CD8-positive, alpha-beta memory T cell (primary cell): Measurements from ENCODE around the gene CCDC8. TPM values are rescaled to one million over a fixed set of nuclear protein-coding genes. Genes with fewer than 3 reads are reported as not detected.

Source experiments
- CTCF ChIA-PET: fragments of 350-600 bp; sonication (Branson Sonifier 250); formaldehyde crosslinking; loops from one replicate; lab custom pipeline; 2021; ENCODE audit warnings: antibody characterized with exemption; lab: Charles Lee
- POLR2A ChIA-PET: fragments of 350-600 bp; sonication (Branson Sonifier 250); formaldehyde crosslinking; loops from one replicate; lab custom pipeline; 2021; ENCODE audit warnings: antibody characterized with exemption; lab: Charles Lee
- DNase-seq, 5 donors: peaks; one replicate each; pipeline versions ENCODE4 v3.0.0 to v3.0.0-alpha.2; 2020 to 2022; ENCODE audit warnings: mixed read lengths in 1 of 5
- H3K27ac ChIP-seq: one replicate; pipeline ENCODE4 v1.7.0; 2013; ENCODE audit warnings: low read depth, mild to moderate bottlenecking, low read length, moderate library complexity
- H3K27me3 ChIP-seq: 2 replicates; pipeline ENCODE4 v1.7.0; 2013; ENCODE audit warnings: low read length, mild to moderate bottlenecking; ENCODE audit not compliant: insufficient read depth, poor library complexity, severe bottlenecking
- H3K36me3 ChIP-seq: 2 replicates; pipeline ENCODE4 v1.7.0; 2013; ENCODE audit warnings: mild to moderate bottlenecking, low read length, moderate library complexity; ENCODE audit not compliant: insufficient read depth
- H3K4me1 ChIP-seq: 2 replicates; pipeline ENCODE4 v1.7.0; 2013; ENCODE audit warnings: mild to moderate bottlenecking, low read length, moderate library complexity; ENCODE audit not compliant: insufficient read depth
- H3K4me3 ChIP-seq: 2 replicates; pipeline ENCODE4 v1.7.0; 2013; ENCODE audit warnings: mild to moderate bottlenecking, low read length
- H3K9me3 ChIP-seq: 2 replicates; pipeline ENCODE4 v1.7.0; 2013; ENCODE audit warnings: mild to moderate bottlenecking, low read length
- H3K27ac Mint-ChIP-seq, 8 donors: one replicate each; pipeline ENCODE4 v1.8.0; 2020 to 2021; ENCODE audit warnings: mixed read lengths in 8 of 8, mild to moderate bottlenecking in 6 of 8, inconsistent platforms in 3 of 8, moderate library complexity in 3 of 8
- H3K27me3 Mint-ChIP-seq, 2 donors: one replicate each; pipeline ENCODE4 v1.8.0; 2020 to 2021; ENCODE audit warnings: mixed read lengths in 2 of 2, mild to moderate bottlenecking in 1 of 2, moderate library complexity in 1 of 2
- H3K36me3 Mint-ChIP-seq, 3 donors: one replicate each; pipeline ENCODE4 v1.8.0; 2020 to 2021; ENCODE audit warnings: mixed read lengths in 3 of 3, inconsistent platforms in 1 of 3, mild to moderate bottlenecking in 1 of 3
- H3K4me1 Mint-ChIP-seq, 3 donors: one replicate each; pipeline ENCODE4 v1.8.0; 2020 to 2021; ENCODE audit warnings: mixed read lengths in 3 of 3, inconsistent platforms in 1 of 3, mild to moderate bottlenecking in 1 of 3
- H3K4me3 Mint-ChIP-seq, 7 donors: one replicate each; pipeline ENCODE4 v1.8.0; 2020 to 2021; ENCODE audit warnings: mixed read lengths in 7 of 7, mild to moderate bottlenecking in 6 of 7, moderate library complexity in 4 of 7, inconsistent platforms in 2 of 7
- H3K9me3 Mint-ChIP-seq, 5 donors: one replicate each; pipeline ENCODE4 v1.8.0; 2020 to 2022; ENCODE audit warnings: mixed read lengths in 5 of 5, mild to moderate bottlenecking in 3 of 5, moderate library complexity in 2 of 5, inconsistent platforms in 1 of 5
- polyA plus RNA-seq: library from polyadenylated mRNA; unstranded; fragments of 300-500 nt; fragmentation: Illumina TruSeq; gene quantifications from one replicate; pipeline ENCODE4 v1.2.3, GENCODE V29; 2021
- total RNA-seq, 2 experiments: library from RNA; stranded (reverse); gene quantifications; one replicate each; pipeline ENCODE4 v1.2.3, GENCODE V29; 2021

CCDC8 gene
- total and polyA plus RNA-seq, 3 experiments from 2014 or later, result not detected

GRCh38 chr19:46374536-46375475, 38.6 kb downstream of the CCDC8 start:
- POLR2A ChIA-PET, result no interaction called here
- CTCF ChIA-PET, result no interaction called here
- no peak for DNase-seq
- peaks cover 0 to 58% (median 9%) of the 10 kb centered on the region in 3 donors for H3K36me3 Mint-ChIP-seq
- H3K9me3 Mint-ChIP-seq, result no peaks in the 10 kb centered on the region
- no peaks in the 10 kb centered on the region for H3K9me3 ChIP-seq
- H3K27ac Mint-ChIP-seq, result no peak overlapping the region
- no peak overlapping the region for H3K27ac ChIP-seq
- H3K36me3 ChIP-seq, result peaks cover 22% of the 10 kb centered on the region
- H3K4me3 ChIP-seq, result no peak overlapping the region
- no peaks in the 10 kb centered on the region for H3K27me3 ChIP-seq
- peaks cover 14 to 17% (median 16%) of the 10 kb centered on the region in 3 donors for H3K4me1 Mint-ChIP-seq
- H3K4me3 Mint-ChIP-seq, result no peak overlapping the region
- no peaks in the 10 kb centered on the region for H3K27me3 Mint-ChIP-seq
- peaks cover 17% of the 10 kb centered on the region for H3K4me1 ChIP-seq

GRCh38 chr19:46373491-46374359, 39.6 kb downstream of the CCDC8 start:
- H3K9me3 Mint-ChIP-seq, result no peaks in the 10 kb centered on the region
- H3K4me3 Mint-ChIP-seq, result no peak overlapping the region
- H3K27me3 ChIP-seq, result no peaks in the 10 kb centered on the region
- H3K4me1 Mint-ChIP-seq, result peaks cover 16 to 22% (median 17%) of the 10 kb centered on the region in 3 donors
- H3K27ac Mint-ChIP-seq, result peak overlapping the region in 2 of 8 donors; percentile 55 to 77
- no peaks in the 10 kb centered on the region for H3K9me3 ChIP-seq
- peaks cover 0 to 52% (median 9%) of the 10 kb centered on the region in 3 donors for H3K36me3 Mint-ChIP-seq
- ChIA-PET CTCF (no interaction called here), POLR2A (no interaction called here)
- peaks cover 17% of the 10 kb centered on the region for H3K4me1 ChIP-seq
- H3K27ac ChIP-seq, result no peak overlapping the region
- H3K27me3 Mint-ChIP-seq, result no peaks in the 10 kb centered on the region
- peaks cover 22% of the 10 kb centered on the region for H3K36me3 ChIP-seq
- no peak overlapping the region for H3K4me3 ChIP-seq
- DNase-seq, result no peak

DNA sequence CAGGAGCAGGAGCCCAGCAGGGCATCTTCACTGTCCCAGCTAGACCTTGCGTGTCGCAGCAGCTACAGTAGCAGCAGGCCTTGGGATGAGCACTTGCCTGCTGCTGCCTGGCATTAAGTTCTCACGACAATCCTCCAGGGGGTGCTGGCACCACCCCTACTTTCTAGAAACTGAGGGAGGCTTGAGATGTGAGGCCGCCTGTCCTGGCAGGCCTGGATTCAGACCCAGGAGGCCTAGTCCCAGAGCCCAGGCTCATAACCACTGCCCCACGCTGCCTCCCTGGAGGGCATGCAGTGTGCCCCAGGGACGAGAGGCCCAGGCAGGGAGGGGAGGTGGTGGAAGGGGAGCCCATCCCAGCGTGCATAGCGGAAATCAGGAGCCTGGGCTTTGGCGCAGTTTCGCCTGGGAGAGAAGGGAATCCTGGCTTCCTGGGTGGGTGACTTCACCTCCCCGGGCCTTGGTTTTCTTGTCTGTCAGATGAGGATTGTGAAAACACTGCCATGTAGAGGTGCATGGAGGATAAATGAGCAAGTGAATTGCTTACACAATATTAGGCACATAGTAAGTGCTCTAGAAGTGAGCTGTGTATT, 40.4 kb downstream of the CCDC8 start:
- ChIA-PET POLR2A (no interaction called here), CTCF (no interaction called here)
- peaks cover 15% of the 10 kb centered on the region for H3K36me3 ChIP-seq

DNA sequence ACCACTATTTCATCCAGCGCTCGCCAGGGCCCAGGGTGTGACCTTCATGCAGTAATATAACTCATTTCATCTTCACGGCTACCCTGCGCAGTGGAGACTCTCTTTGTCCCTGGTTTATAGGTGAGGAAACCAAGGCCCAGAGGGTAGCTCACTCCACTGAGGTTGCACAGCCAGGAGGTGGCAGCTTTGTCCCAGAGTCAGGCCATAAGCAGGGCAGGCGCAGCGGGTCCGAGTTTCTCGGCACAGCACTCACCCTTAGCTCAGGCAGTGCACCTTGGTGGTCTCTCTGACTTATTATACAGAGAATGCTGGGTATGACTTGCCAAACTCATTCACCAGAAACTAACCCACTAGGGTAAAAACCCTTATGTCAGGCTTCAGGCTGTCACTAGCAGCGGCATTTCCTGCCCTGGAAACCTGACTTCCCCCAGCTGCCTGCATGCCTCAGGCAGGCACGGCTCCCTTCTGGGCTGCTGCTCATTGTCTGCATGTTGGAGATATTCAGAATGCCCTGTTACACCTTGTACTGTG, 41.9 kb downstream of the CCDC8 start:
- peaks cover 17% of the 10 kb centered on the region for H3K4me1 ChIP-seq
- peaks cover 10% of the 10 kb centered on the region for H3K36me3 ChIP-seq
- Mint-ChIP-seq H3K36me3 (peaks cover 0 to 47% (median 5%) of the 10 kb centered on the region in 3 donors), H3K4me3 (peak overlapping the region in 2 of 7 donors; percentile 16 to 32), H3K27me3 (no peaks in the 10 kb centered on the region), H3K4me1 (peaks cover 23 to 32% (median 24%) of the 10 kb centered on the region in 3 donors), H3K27ac (peak overlapping the region in 5 of 8 donors; percentile 4 to 55 (median 41)), H3K9me3 (no peaks in the 10 kb centered on the region)
- H3K27ac ChIP-seq, result no peak overlapping the region
- ChIA-PET CTCF (interaction anchor here (1.1 to 1.4 kb wide), 2 partner anchors 21 to 25 kb away, joined by 3 read pairs; no protein-coding TSS in a partner anchor), POLR2A (no interaction called here)
- no peaks in the 10 kb centered on the region for H3K27me3 ChIP-seq
- H3K9me3 ChIP-seq, result no peaks in the 10 kb centered on the region
- no peak overlapping the region for H3K4me3 ChIP-seq
- peak in 1 of 5 donors; percentile 16 for DNase-seq

More for the DNA sequence above, 40.4 kb downstream of the CCDC8 start:
- Histone ChIP-seq H3K9me3 (no peaks in the 10 kb centered on the region), H3K4me3 (no peak overlapping the region), H3K4me1 (peaks cover 17% of the 10 kb centered on the region), H3K27ac (no peak overlapping the region), H3K27me3 (no peaks in the 10 kb centered on the region)
- Mint-ChIP-seq H3K27me3 (no peaks in the 10 kb centered on the region), H3K36me3 (peaks cover 0 to 49% (median 9%) of the 10 kb centered on the region in 3 donors), H3K27ac (peak overlapping the region in 1 of 8 donors; percentile 55), H3K4me1 (peaks cover 16 to 25% (median 17%) of the 10 kb centered on the region in 3 donors), H3K9me3 (no peaks in the 10 kb centered on the region), H3K4me3 (no peak overlapping the region)
- DNase-seq, result no peak

- CTCF ChIA-PET, result no interaction called here
- no peak for DNase-seq
- POLR2A ChIA-PET, result no interaction called here
These were observed 43.5 kb downstream of the CCDC8 start for GRCh38 chr19:46369817-46370216.

GRCh38 chr19:46368116-46368515, 45.2 kb downstream of the CCDC8 start:
- peaks cover 8% of the 10 kb centered on the region for H3K36me3 ChIP-seq
- no peaks in the 10 kb centered on the region for H3K9me3 ChIP-seq
- H3K4me1 ChIP-seq, result peaks cover 17% of the 10 kb centered on the region
- no peak overlapping the region for H3K27ac ChIP-seq
- H3K27me3 ChIP-seq, result no peaks in the 10 kb centered on the region
- POLR2A ChIA-PET, result no interaction called here
- CTCF ChIA-PET, result interaction anchor here (1.0 kb wide), 1 partner anchor 21 kb away, joined by 4 read pairs; the partner anchor contains the start of gene PPP5C
- Mint-ChIP-seq H3K27ac (peak overlapping the region in 1 of 8 donors; percentile 83), H3K4me1 (peaks cover 40 to 55% (median 47%) of the 10 kb centered on the region in 3 donors), H3K36me3 (peaks cover 6 to 50% (median 8%) of the 10 kb centered on the region in 3 donors), H3K27me3 (no peaks in the 10 kb centered on the region), H3K4me3 (no peak overlapping the region), H3K9me3 (no peaks in the 10 kb centered on the region)
- DNase-seq, result no peak
- no peak overlapping the region for H3K4me3 ChIP-seq

More at GRCh38 chr19:46369817-46370216, 43.5 kb downstream of the CCDC8 start:
- H3K27me3 Mint-ChIP-seq, result no peaks in the 10 kb centered on the region
- H3K27ac ChIP-seq, result no peak overlapping the region
- no peak overlapping the region for H3K27ac Mint-ChIP-seq
- peaks cover 8% of the 10 kb centered on the region for H3K36me3 ChIP-seq
- peaks cover 0 to 42% (median 0%) of the 10 kb centered on the region in 3 donors for H3K36me3 Mint-ChIP-seq
- no peaks in the 10 kb centered on the region for H3K27me3 ChIP-seq
- H3K9me3 Mint-ChIP-seq, result no peaks in the 10 kb centered on the region
- no peaks in the 10 kb centered on the region for H3K9me3 ChIP-seq
- H3K4me3 Mint-ChIP-seq, result no peak overlapping the region
- H3K4me3 ChIP-seq, result no peak overlapping the region
- peaks cover 31 to 43% (median 35%) of the 10 kb centered on the region in 3 donors for H3K4me1 Mint-ChIP-seq
- H3K4me1 ChIP-seq, result peaks cover 17% of the 10 kb centered on the region

DNA sequence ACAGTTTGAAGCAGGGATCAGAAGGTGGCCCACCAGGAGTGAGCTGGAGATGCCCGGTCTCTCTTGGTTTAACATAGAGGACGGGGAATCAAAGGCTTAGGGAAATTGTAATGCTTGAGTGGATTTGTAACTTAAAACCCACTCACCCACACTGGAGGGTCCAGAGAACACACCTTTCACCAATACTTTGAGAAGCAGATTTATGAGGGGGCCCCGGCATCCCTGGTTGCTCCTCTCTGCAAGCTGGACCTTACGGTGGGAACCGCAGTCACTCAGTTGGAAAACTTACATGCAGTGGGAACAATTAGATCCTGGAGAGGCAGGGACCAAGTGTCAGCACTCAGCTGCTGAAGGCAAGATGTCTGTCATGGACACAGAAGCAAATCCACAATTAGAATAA, 45.9 kb downstream of the CCDC8 start:
- Mint-ChIP-seq H3K36me3 (peaks cover 6 to 50% (median 8%) of the 10 kb centered on the region in 3 donors), H3K4me3 (no peak overlapping the region), H3K27ac (peak overlapping the region in 1 of 8 donors; percentile 83), H3K9me3 (no peaks in the 10 kb centered on the region), H3K27me3 (no peaks in the 10 kb centered on the region), H3K4me1 (peaks cover 40 to 54% (median 47%) of the 10 kb centered on the region in 3 donors)
- peaks cover 8% of the 10 kb centered on the region for H3K36me3 ChIP-seq
- DNase-seq, result no peak
- no peak overlapping the region for H3K4me3 ChIP-seq
- peaks cover 10% of the 10 kb centered on the region for H3K4me1 ChIP-seq
- no peaks in the 10 kb centered on the region for H3K27me3 ChIP-seq
- POLR2A ChIA-PET, result no interaction called here
- CTCF ChIA-PET, result no interaction called here
- H3K27ac ChIP-seq, result no peak overlapping the region
- H3K9me3 ChIP-seq, result no peaks in the 10 kb centered on the region
